PC-9 (cell line): ENCODE results near the gene CLCN3.

ENCODE experiments used
- CTCF ChIP-seq: fragments of 200-600 bp; sonication (generic); conservative IDR thresholded peaks from 2 replicates; pipeline ENCODE4 v1.6.1; 2017; ENCODE audit warnings: mixed run types, antibody characterized with exemption, mild to moderate bottlenecking, moderate library complexity
- EZH2 ChIP-seq: fragments of 200-600 bp; sonication (generic); IDR thresholded peaks from 2 replicates; pipeline ENCODE4 v1.8.0; 2017; ENCODE audit warnings: antibody characterized with exemption, low read depth

GRCh38 chr4:169665046-169665737, 44.8 kb downstream of the CLCN3 start:
- TF ChIP-seq CTCF (no peak), EZH2 (no peak)
